Type B pancreatic cell (in vitro differentiated cells): Measurements from ENCODE around the gene CAPS2. TPM values are rescaled to one million over a fixed set of nuclear protein-coding genes. Genes with fewer than 3 reads are reported as not detected.

Experiments used
- DNase-seq: peaks from one replicate; pipeline ENCODE4 v3.0.0; 2021; ENCODE audit warnings: mixed read lengths; ENCODE audit not compliant: unreplicated experiment; ENCODE audit errors: extremely low spot score
- H3K27ac Mint-ChIP-seq: 2 replicates; pipeline ENCODE4 v1.8.0; 2021; ENCODE audit warnings: mild to moderate bottlenecking, mixed read lengths
- H3K27me3 Mint-ChIP-seq: 2 replicates; pipeline ENCODE4 v1.8.0; 2021; ENCODE audit warnings: mixed read lengths
- H3K36me3 Mint-ChIP-seq: 2 replicates; pipeline ENCODE4 v1.8.0; 2021; ENCODE audit warnings: mixed read lengths
- H3K4me1 Mint-ChIP-seq: one replicate; pipeline ENCODE4 v1.8.0; 2021; ENCODE audit warnings: mixed read lengths; ENCODE audit not compliant: unreplicated experiment
- H3K4me3 Mint-ChIP-seq: 2 replicates; pipeline ENCODE4 v1.8.0; 2021; ENCODE audit warnings: mild to moderate bottlenecking, mixed read lengths
- H3K9me3 Mint-ChIP-seq: 2 replicates; pipeline ENCODE4 v1.8.0; 2021; ENCODE audit warnings: mixed read lengths
- CTCF ChIP-seq: fragments of 200-600 bp; sonication (generic); conservative IDR thresholded peaks from 2 replicates; pipeline ENCODE4 v1.5.0; 2021; ENCODE audit warnings: antibody characterized with exemption, mild to moderate bottlenecking
- total RNA-seq: library from RNA; stranded (reverse); gene quantifications from 2 replicates; pipeline ENCODE4 v1.2.1, GENCODE V29; 2021; ENCODE audit warnings: low replicate concordance

Gene CAPS2
- total RNA-seq, 1 donor from 2014 or later: 7.3 TPM

DNA sequence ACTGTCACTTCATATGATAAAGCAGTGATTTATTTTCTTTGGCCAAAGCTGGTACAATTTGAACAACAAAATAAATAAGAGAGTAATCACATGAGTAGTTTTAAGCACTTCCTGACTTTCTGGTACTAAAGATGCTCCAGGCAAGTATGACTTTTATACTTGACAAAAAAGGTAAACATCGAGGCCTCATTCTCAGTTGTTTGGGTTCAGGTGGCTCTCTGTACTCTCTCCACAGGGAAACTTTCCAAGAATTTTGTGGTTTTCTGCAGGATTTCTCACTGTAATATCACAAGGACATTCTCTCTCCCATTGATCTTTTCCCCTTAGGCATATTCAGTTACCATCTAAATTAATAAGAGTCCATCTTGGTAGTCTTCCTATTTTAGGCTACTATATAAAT is 93.9 kb downstream of the CAPS2 start:
- H3K9me3 Mint-ChIP-seq: peaks cover 9% of the 10 kb centered on the region
- no peaks in the 10 kb centered on the region for H3K4me1 Mint-ChIP-seq
- H3K4me3 Mint-ChIP-seq: no peak overlapping the region
- no peak for DNase-seq
- no peak for TF ChIP-seq CTCF
- H3K36me3 Mint-ChIP-seq: no peaks in the 10 kb centered on the region
- no peak overlapping the region for H3K27ac Mint-ChIP-seq
- no peaks in the 10 kb centered on the region for H3K27me3 Mint-ChIP-seq

GRCh38 chr12:75227132-75227531 is 103.0 kb downstream of the CAPS2 start:
- peaks cover 3% of the 10 kb centered on the region for H3K27me3 Mint-ChIP-seq
- TF ChIP-seq CTCF: no peak
- no peak for DNase-seq
- H3K9me3 Mint-ChIP-seq: no peaks in the 10 kb centered on the region
- H3K4me3 Mint-ChIP-seq: no peak overlapping the region
- H3K27ac Mint-ChIP-seq: no peak overlapping the region
- H3K4me1 Mint-ChIP-seq: no peaks in the 10 kb centered on the region
- no peaks in the 10 kb centered on the region for H3K36me3 Mint-ChIP-seq

Other genes starting within 250 kb of the CAPS2 start
- gene KCNC2, start 120.5 kb downstream of the CAPS2 start, total RNA-seq: 1.3 and 2.5 TPM in 2 replicates
- gene GLIPR1L1, start 4.3 kb upstream of the CAPS2 start, total RNA-seq: not detected in 2 replicates
- 0.17 and 0.77 TPM in 2 replicates for gene GLIPR1L2, start 60.8 kb upstream of the CAPS2 start, total RNA-seq
- 0.45 and 4.3 TPM in 2 replicates for gene GLIPR1, start 150.4 kb upstream of the CAPS2 start, total RNA-seq
- 66.9 and 87.8 TPM in 2 replicates for gene KRR1, start 181.3 kb upstream of the CAPS2 start, total RNA-seq